Stimulated activated CD8-positive, alpha-beta memory T cell treated with anti-CD3 and anti-CD28 coated beads, Interleukin-4, amount 100 ng/mL, for 48 hours (primary cell): ENCODE data around the gene KAZN.

Experiments
- DNase-seq: peaks from one replicate; pipeline ENCODE4 v3.0.0-alpha.2; 2020

KAZN gene

DNA sequence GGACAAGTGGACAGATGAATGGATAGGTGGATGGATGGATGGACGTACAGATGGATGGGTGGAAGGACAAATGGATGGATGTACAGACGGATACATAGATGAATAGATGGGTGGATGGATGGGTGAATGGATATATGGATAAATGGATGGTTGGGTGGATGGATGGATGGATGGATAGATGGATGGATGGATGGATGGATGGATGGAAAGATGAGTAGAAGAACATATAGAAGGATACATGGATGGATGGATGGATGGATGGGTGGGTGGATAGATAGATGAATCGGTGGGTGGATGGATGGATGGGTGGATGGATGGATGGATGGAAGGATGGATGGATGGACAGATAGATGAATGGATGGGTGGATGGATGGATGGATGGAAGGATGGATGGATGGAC, 274.3 kb downstream of the KAZN start:
- no peak for DNase-seq

DNA sequence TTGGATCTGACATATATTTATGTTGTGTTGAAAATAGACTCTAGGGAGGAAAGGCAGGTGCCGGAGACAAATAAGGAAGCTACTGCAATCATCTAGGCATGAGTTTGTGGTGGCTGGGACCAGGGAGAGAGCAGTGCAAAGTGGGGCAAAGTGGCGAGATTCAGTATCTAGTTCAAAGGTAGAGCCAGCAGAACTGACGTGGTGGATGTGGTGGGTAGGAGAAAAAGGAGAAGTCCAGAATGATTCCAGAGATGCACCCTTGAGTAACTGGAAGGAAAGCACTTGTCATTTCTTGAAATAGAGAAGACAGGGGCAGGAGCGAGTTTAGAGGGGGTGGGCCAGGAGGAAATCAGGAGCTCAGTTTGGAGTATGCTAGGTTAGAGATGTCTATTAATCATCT, 275.2 kb downstream of the KAZN start:
- no peak for DNase-seq

DNA sequence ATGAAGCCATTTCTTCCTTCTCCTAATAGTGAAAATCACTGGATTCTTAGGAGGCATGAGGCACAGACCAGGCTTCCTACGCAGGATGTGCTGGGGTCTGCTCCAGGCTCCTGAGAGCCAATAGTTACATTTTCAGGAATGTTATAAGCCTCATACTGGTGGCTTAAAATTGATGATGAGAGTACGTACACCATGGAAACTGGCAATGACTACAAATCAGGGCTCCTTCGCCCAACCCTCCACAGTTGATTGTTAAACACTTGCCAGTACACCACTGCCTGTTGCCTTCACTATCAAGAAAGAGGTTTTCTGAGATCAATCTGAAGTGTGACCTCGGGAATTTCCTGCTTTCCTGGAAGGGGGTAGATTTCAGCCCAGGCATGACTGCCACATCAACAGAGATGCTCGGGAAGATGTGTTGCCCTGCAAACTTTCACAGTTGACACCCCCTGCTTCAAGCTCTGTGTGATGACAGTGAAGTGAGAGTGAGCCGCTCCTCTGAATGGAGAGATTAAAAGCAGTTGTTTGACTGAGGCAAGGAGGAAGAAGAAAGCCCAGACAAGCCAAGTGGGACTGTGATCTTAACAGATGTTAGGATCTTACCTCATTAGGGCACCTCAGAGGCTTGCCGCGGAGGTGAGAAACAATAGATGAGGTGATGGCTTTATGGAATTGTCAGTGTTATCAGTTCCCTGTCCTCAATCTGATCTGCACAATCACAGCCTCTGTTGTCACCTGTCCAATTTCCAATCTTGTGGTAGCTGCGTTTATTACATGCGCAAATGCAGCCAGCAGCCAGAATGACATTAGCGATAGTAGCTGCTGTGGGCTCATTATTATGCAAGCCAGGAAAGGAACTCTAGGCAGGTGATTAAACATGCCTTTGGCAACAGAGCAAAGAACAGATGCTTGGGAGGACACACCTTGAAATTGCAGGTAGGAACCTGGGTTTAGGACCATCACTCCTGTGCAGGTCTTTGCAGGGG, 277.3 kb downstream of the KAZN start:
- no peak for DNase-seq

DNA sequence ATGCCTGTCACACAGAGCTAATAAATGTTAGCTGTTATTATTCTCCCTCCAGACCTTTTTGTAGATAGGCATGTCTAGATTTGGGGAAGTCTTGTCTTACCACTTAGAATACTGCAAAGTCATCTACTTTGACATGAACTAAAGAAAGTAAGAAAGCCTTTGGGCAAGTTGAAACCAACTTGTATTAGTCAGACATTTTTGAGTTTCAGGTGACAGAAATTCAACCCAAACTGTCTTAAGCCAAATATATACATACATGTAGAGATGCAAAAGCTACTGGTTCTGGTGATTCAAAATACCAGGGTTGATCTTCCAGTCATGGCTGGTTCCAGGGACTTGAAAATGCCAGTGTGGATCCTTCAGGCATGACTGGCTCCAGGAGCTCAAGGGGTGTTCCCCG, 278.3 kb downstream of the KAZN start:
- DNase-seq: no peak

DNA sequence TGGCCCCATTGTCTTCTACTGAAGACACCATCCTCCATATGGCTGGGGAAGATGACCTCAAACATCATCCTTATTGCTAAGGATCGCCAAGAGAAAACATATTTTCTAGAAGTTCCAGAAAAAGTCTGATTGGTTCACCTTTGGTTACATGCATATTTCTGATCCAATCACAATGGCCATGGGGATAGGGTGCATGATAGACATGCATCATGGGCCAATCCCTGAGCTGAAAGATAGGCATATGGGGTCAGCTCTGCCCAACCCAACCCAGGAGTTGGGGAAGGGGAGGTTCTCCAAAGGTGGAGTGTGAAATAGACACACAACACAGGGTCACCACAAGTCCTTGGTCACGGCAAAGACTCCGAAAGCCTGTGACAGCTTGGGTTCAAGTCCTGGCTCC, 278.7 kb downstream of the KAZN start:
- no peak for DNase-seq

DNA sequence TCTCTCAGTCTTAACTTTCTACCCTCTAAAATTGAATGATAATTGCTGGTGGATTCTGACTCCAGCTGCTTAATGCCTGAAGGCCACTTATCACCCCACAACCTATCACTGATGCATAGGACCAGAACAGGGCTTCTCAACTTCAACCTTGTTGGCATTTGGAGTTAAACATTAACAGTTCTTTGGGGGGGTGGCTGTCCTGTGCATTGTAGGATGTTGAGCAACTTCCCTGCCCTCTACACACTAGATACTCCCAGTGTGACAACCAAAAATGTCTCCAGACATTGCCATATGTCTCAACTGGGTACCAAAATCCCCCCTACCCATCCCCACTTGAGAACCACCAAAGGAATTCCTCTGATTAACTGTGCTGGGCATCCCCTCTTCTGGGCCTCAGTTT, 279.6 kb downstream of the KAZN start:
- no peak for DNase-seq

DNA sequence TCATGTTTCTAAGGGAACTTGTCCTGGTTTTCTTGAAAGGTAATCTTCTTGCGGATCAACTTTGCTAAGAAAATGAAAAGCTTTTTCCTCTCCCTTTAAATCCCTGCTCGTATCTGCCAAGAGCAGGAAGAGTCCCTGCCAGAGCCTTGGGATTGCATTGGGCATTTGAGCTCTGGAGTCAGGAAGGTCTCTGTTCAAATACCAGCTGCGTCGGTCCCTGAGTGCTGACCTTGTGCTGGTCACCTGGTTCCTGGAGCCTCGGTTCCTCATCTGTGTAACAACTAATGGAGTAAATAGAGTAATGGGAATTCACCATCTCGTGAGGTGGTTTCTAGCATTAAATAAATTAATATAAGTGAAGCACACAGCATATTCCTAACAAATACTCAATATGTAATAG, 280.5 kb downstream of the KAZN start:
- no peak for DNase-seq

DNA sequence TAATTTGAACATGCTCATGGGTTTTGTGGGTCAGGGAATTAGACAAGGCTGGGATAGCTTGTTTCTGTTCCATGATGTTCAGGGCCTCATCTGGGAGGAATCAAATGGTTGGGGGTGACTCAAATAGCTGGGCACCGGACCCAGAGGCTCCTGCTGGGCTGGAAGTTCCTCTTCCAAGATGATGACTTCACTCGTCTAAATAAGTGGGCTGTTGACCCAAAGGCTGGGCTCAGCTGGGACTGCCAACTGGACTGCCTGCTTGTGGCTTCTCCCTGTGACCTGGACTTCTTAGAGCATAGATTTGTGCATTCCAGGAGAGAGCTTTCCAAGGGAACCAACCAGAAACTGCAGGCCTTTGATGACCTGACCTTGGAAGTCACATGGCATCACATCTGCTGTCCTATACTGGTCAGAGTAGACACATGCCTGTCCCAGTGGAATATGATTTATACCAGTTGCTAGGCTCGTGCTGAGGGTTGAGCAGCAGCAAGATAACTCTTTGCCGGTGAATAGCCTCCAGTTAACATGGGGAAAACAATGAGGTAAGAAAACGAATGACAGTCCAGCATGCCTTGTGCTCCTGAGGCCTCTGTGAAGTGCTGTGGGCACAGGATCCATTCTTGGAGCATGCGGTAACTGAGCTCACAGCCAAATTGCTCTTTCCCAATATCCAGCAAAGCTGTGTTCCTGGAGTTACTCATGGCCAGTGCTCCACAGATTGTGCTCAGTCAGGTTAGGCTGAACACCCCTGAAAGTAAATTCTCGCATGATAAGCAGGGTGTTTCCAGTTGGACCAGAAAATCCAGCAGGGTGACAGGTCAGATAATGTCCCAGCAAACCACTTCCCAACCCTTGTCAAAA, 282.2 kb downstream of the KAZN start:
- no peak for DNase-seq

DNA sequence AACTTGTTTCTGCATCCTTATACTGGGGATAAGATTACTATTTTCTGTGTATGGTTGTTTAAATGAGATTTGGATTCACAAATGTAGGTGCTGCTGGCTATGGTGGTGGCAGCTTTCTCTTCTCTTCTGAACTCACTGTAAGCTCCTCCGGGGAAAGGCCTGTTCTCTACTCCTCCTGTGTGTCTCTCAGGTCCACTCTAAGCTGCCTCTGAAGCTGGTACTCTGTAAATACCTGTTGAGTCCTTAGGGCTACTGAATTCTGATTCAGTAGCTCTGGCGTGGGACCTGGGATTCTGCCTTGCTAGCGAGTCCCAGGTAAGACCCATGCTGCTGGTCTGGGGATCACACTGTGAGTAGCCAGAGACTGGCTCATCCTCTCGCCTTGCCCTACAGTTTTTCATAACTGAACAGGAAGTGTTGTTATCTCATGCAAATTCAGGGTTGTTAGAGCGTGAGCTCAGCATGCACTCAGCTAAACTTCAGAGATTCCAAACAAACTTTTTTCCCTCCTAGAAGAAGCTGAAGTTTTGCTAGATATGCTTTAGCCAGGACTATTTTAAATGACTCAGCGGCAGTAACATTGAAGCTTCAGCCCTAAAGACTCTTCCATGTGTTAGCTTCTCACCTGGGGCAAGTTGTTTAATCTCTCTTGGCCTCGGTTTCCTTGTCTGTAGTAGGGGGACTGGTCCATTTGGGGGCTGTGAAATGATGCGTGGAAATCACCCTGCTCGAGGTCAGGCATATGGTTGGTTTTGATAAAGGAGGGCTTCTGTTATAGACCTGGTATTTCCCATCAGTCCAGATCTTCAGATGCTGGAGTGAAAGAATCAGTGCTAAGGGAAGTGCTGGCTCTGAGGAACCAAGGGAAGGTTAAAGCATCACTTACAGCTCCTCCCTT, 283.5 kb downstream of the KAZN start:
- DNase-seq: no peak

DNA sequence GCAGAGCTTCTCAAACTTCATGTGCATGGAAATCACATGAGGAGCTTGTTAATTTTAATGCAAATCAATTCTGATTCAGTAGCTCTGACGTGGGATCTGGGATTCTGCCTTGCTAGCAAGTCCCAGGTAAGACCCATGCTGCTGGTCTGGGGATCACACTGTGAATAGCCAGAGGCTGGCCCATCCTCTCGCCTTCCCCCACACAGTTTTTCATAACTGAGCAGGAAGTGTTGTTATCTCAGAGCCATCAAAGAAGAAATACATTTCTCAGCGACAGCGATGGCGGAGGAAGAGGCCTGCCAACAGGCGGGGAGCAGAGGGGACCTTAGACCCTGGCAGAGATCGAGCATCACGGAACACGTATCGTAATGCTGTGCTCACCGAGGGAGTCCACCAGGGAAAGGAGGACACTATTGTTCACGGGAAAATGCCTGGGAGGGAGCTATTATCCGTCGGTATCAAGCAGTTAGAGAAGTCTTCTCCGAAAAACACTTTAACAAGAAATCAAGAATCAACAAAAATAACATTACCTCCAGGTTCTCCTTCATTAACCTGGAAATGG, 286.2 kb downstream of the KAZN start:
- DNase-seq: no peak

DNA sequence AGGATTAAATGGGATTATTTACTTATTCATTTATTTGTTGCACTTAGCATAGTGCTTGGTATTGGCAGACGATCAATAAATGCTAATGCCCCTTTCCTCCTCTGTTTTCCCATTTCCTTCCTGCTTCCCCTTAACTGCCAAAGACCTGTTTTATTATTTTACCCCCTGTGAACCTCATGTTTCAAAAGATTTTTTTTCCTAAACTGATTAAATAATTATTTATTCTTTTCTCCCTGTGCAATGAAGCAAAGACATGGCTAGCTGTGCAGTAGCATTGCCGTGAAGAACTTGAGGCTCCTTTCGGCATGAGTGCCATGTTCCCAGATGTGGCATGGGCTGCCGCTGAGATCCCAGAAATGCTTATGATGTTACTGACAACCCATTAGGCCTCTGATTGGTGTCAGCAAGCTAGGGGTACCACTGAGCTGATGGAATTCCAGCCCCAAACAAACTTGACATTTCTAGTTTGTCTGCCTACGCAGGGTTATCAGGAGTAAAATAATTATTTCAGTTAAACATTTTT, 288.6 kb downstream of the KAZN start:
- no peak for DNase-seq

DNA sequence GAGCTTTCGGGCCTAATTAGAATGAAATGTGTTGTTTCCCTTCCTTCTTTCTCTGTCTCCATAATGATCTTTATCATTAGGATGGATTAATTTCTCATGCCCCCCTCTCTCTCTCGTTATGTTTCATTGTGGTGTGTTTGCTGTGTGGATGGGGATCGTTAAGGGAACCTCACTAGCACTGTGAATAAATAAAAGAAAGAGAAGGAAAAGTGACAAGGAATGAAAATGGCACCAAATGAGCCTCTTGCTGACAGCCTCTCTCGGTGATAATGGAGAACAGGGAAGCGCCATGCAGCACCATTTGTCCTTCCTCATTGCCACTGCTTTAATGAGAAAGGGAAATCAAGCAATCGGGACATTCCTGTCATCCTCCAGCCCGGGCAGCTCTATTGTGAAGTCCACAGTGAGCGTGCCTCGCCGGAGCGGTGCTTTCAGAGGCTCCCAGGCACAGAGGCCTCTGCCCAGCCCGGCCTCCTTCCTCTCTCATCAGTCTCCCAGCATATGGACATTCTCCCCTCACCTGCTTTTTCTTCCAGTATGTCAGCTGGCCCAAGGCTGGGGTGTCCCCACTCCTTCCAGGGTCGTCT, 289.4 kb downstream of the KAZN start:
- no peak for DNase-seq

DNA sequence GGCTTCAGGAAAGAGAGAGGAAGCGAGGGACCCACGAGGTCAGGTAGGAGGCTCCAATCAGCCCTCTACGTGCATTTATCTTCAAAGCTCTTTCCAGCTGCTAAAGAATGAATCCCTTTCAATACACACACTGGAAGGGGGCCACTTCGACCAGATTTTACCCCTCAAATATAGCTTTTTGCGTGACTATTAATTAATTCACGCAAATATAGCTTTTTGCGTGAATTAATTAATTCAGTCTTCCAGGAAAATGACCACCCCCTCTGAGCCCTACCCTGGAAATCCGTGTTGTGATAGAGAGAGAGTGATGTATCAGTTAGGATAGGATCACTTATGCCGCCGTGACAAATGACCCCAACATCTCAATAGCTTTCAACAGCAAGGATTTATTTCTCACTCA, 289.9 kb downstream of the KAZN start:
- no peak for DNase-seq

DNA sequence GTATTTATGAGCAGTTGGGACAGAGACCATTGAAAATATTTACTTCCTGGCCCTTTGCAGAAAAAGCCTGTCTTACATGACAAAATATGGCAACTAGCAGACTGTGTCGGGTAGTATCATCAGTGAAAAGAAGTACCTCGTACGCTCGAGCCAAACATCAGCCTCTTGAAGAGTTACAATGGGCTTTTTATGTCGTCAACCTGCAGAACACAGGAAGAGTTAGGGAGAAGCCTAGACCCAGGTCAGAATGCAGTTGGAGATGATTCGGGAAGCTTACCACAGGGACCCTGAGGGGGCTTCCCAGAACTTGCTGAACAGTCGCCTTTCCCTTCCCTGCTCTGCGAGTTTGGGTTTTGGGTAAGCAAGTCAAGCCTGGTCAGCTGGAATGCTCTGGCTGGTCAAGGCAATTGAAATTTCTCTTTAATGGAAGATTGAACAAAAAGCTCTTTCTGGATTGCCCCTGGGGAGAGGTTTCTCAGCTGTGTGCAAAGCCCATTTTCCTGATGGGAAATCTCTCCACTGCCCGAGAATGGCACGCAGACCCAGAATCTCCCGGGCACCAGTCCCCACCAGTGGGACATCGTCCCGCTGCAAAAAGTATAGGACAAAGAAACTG, 291.4 kb downstream of the KAZN start:
- DNase-seq: no peak

DNA sequence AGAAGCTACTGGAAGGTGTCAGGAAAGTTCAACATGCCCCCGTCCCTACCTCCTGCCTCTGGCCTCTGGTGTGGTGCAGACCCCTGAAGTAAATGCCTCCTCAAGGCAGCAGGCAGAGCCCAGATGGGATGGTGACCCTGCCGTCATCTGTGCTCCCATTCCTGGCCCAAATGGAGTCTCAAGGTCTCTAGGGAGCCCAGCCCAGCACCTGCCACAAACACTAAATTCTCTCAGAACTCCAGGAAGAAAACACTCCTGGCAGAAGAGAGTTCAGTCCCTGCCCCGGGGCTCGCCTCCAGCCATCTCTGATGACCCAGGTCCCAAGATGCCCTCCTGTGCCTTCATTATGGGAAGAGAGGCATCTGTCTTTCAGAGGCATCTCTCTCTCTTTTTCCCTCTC, 293.5 kb downstream of the KAZN start:
- no peak for DNase-seq

DNA sequence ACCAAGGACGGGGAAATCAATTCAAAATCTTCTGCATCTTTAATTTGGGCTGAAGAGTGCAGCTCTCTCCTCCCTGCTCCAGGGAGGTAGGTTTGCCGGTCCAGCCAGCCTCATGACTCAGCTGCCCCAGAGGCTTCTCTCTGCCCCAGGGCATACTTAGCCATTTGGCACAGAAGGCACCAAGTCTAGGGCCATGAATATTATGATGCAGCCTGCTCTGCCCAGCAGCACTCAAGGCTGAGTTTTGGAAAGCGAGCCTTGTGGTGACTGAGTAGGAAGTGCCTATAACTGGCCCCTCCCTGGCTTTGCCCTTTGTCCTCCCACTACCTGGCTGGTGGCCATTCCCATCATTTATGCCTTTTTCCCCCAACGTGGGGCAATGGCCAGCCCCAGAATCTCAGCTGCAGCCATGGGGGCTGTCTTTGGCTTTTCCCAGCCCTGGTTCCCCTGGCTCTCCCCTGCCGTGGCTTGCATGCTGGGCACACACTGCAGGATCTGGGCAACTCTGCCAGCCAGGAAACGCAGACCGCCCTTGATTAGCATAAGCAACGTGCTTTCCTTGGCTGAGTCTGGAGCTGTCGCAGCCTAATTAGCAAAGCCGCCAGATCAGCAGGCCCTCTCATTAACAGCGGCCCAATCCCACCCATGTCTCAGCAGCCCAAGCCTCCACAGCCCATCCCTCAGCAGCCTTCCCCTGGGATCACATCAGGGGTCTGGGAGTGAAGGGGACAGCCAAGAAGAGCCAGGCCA, 296.5 kb downstream of the KAZN start:
- no peak for DNase-seq

DNA sequence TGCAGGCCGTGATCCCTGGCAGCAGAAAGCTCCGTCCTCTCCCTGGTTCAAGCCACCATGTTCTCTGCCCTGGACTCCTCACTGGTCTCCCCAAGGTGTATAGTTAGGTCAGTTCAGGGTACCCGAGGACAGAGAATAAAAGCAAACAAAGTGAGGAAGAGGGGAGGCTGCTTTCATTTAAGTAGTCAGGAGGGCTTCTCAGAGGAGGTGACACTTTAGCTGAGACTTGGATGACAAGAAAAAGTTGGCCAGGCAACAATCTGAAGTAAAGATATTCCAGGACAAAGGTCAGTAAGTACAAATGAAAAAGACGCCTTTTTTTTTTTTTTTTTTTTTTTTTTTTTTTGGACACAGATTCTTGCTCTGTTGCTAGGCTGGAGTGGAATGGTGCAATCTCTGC, 297.2 kb downstream of the KAZN start:
- no peak for DNase-seq

DNA sequence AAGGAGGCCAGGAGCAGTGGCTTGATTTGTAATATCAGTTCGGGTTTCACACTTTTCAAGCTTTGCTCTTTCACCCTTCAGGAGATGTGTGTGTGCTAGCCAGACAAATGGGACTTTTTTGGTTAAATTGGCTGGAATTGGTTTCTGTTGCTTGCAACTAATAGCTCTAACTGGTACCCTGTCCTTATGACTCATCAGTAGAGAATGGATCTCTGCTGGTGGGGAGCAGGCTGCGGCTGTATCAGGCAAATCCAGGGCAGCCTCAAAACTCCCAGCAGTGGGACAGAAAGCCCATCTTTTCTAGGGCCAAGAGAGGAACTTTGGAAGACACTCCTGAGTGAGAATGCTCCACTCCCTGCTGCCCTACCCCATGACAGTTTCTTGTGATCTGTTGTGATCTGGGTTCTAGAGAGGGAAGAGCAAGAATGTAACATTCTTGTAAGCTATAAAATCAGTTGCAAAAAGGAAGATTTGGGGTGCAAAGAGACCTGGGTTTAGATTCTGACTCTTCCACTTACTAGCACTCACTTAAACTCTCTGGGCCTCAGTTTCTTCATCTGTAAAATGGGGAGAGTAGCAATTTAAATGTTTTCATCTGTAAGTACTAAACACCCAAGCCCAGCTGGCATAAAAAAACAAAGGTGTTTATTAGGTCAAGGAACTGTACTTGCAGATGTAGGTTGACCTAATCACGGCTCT, 298.0 kb downstream of the KAZN start:
- DNase-seq: no peak

DNA sequence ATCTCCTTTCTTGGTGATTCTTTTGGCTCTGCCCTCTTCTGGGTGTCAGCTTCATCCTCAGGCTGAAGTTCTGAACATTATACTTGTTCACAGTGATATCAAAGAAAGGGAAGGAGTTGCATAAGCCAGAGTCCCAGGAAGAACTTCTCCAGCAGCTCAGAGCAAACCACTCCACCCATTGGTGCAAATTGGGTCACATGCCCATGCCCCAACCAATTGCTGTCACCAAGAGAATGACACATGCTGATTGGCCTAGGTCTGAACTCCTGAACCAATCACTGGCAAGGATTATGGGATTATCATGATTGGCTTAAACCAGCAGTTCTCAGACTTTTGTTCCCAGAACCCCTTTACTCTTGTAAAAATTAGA, 298.6 kb downstream of the KAZN start:
- no peak for DNase-seq

DNA sequence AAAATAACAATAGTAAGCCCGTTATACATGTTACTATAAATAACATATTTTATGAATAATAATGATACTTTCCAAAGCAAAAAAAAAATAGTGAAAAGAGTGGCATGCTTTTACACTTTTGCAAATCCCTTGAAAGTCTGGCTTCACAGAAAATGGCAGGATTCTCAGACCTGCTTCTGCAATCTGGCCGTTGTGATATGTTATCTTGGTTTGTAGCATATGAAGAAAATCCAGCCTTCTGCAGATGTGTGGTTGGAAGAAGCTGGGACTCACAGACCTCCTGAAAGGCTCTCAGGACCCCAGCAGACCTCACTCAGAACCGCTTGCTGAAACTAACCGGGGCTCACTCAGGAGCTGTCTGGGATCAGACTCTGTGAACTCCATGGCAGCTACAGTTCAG, 299.1 kb downstream of the KAZN start:
- no peak for DNase-seq
